RWPE2 (cell line): ENCODE results near the gene ZNF71.

ENCODE experiments used
- ATAC-seq: fragments of 200-7000 bp; cut with Tn5 transposase; 3 replicates; pipeline ENCODE4 v1.9.1; 2021; ENCODE audit warnings: low read depth
- DNase-seq: peaks from one replicate; pipeline ENCODE4 v3.0.0-alpha.2; 2020; ENCODE audit warnings: low spot score
- H3K27ac ChIP-seq: fragments of 450-650 bp; 2 replicates; pipeline ENCODE4 v1.5.1; 2017; ENCODE audit warnings: mild to moderate bottlenecking; ENCODE audit not compliant: poor library complexity, severe bottlenecking
- H3K27me3 ChIP-seq: fragments of 250-450 bp; sonication (Bioruptor Pico); 2 replicates; pipeline ENCODE4 v1.5.1; 2021; ENCODE audit warnings: mild to moderate bottlenecking, moderate library complexity; ENCODE audit not compliant: insufficient read depth, poor library complexity, severe bottlenecking
- H3K36me3 ChIP-seq: fragments of 250-450 bp; sonication (Bioruptor Pico); 2 replicates; pipeline ENCODE4 v1.5.1; 2020; ENCODE audit warnings: low read depth, mild to moderate bottlenecking, moderate library complexity
- H3K4me1 ChIP-seq: fragments of 250-450 bp; sonication (Bioruptor Pico); 2 replicates; pipeline ENCODE4 v1.5.1; 2021; ENCODE audit warnings: mild to moderate bottlenecking, moderate library complexity; ENCODE audit not compliant: insufficient read depth, poor library complexity, severe bottlenecking
- H3K4me3 ChIP-seq: fragments of 250-450 bp; sonication (Bioruptor Pico); 2 replicates; pipeline ENCODE4 v1.5.1; 2021; ENCODE audit warnings: mild to moderate bottlenecking, moderate library complexity; ENCODE audit not compliant: severe bottlenecking
- H3K9me3 ChIP-seq: fragments of 250-450 bp; sonication (Bioruptor Pico); 2 replicates; pipeline ENCODE4 v1.5.1; 2021; ENCODE audit warnings: mild to moderate bottlenecking, moderate library complexity; ENCODE audit not compliant: severe bottlenecking
- CTCF ChIP-seq: fragments of 450-650 bp; IDR thresholded peaks from one replicate; pipeline ENCODE4 v1.5.1; 2017; ENCODE audit warnings: mild to moderate bottlenecking, moderate library complexity; ENCODE audit not compliant: poor library complexity, severe bottlenecking

ZNF71 gene

GRCh38 chr19:56633021-56633420 lies 37.9 kb downstream of the ZNF71 start:
- Histone ChIP-seq H3K4me1 (no peaks in the 10 kb centered on the region), H3K36me3 (no peaks in the 10 kb centered on the region), H3K4me3 (no peak overlapping the region), H3K27ac (no peak overlapping the region), H3K27me3 (no peaks in the 10 kb centered on the region), H3K9me3 (no peaks in the 10 kb centered on the region)
- no peak for DNase-seq
- no peak for TF ChIP-seq CTCF
- ATAC-seq, result no peak

- no peak for TF ChIP-seq CTCF
- H3K27me3 ChIP-seq, result no peaks in the 10 kb centered on the region
- ATAC-seq (peak; percentile 65), DNase-seq (no peak)
- no peaks in the 10 kb centered on the region for H3K36me3 ChIP-seq
- H3K4me1 ChIP-seq, result no peaks in the 10 kb centered on the region
- no peak overlapping the region for H3K4me3 ChIP-seq
- peaks cover 2% of the 10 kb centered on the region for H3K9me3 ChIP-seq
- no peak overlapping the region for H3K27ac ChIP-seq
Observed at GRCh38 chr19:56637976-56638555, 43.0 kb downstream of the ZNF71 start.

- Histone ChIP-seq H3K27ac (no peak overlapping the region), H3K9me3 (peaks cover 2% of the 10 kb centered on the region), H3K27me3 (no peaks in the 10 kb centered on the region), H3K4me1 (no peaks in the 10 kb centered on the region), H3K4me3 (no peak overlapping the region), H3K36me3 (no peaks in the 10 kb centered on the region)
- no peak for ATAC-seq
- no peak for TF ChIP-seq CTCF
- DNase-seq, result no peak
Observed at GRCh38 chr19:56639217-56639616, 44.1 kb downstream of the ZNF71 start.

GRCh38 chr19:56642711-56643459 lies 47.8 kb downstream of the ZNF71 start, which contains the start of gene SMIM17:
Gene SMIM17 (plus strand): TSS chr19:56643159. CDS start chr19:56645668, 2,509 bp downstream.
- H3K9me3 ChIP-seq, result peaks cover 11% of the 10 kb centered on the region
- TF ChIP-seq CTCF, result no peak
- no peaks in the 10 kb centered on the region for H3K4me1 ChIP-seq
- no peak for ATAC-seq
- no peak within 1 kb of the TSS for H3K27ac ChIP-seq
- DNase-seq, result no peak
- no peak within 1 kb of the TSS for H3K4me3 ChIP-seq
- H3K36me3 ChIP-seq, result no peaks in the 10 kb centered on the region
- H3K27me3 ChIP-seq, result no peaks in the 10 kb centered on the region

- no peak for TF ChIP-seq CTCF
- H3K36me3 ChIP-seq, result no peaks in the 10 kb centered on the region
- ATAC-seq (no peak), DNase-seq (no peak)
- H3K4me3 ChIP-seq, result no peak overlapping the region
- peaks cover 8% of the 10 kb centered on the region for H3K9me3 ChIP-seq
- no peaks in the 10 kb centered on the region for H3K4me1 ChIP-seq
- H3K27ac ChIP-seq, result no peak overlapping the region
- H3K27me3 ChIP-seq, result no peaks in the 10 kb centered on the region
Observed at GRCh38 chr19:56643460-56643955, 48.4 kb downstream of the ZNF71 start.
